Measurements from ENCODE around the gene CIRBP.

Gene CIRBP

GRCh38 chr19:1290196-1290702 is 21.1 kb downstream of the CIRBP start:
- no peak for TF ChIP-seq RAD21 (IDR thresholded peaks at IDR 0.05; ENCODE audit: low read depth)
- no peak for TF ChIP-seq TEAD4 (IDR thresholded peaks at IDR 0.05)
- TF ChIP-seq YY1 (IDR thresholded peaks at IDR 0.05; ENCODE audit: low read depth): no peak
- no peak for TF ChIP-seq MAX (IDR thresholded peaks at IDR 0.05)
- TF ChIP-seq CREB1 (IDR thresholded peaks at IDR 0.05; ENCODE audit: low read depth): no peak
- no peak for TF ChIP-seq FOXM1 (IDR thresholded peaks at IDR 0.05; ENCODE audit: borderline replicate concordance, low read depth)
- TF ChIP-seq, protein P1, sequence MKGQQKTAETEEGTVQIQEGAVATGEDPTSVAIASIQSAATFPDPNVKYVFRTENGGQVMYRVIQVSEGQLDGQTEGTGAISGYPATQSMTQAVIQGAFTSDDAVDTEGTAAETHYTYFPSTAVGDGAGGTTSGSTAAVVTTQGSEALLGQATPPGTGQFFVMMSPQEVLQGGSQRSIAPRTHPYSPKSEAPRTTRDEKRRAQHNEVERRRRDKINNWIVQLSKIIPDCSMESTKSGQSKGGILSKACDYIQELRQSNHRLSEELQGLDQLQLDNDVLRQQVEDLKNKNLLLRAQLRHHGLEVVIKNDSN (IDR thresholded peaks at IDR 0.05): no peak
- TF ChIP-seq REST (IDR thresholded peaks at IDR 0.05; ENCODE audit: low read depth): no peak
- no peak for TF ChIP-seq CEBPB (IDR thresholded peaks at IDR 0.05)
- no peak for TF ChIP-seq ZBTB7A (IDR thresholded peaks at IDR 0.05; ENCODE audit: low read depth)
- TF ChIP-seq EP300 (IDR thresholded peaks at IDR 0.05; ENCODE audit: borderline replicate concordance): no peak
- TF ChIP-seq TCF12 (IDR thresholded peaks at IDR 0.05; ENCODE audit: low read depth): no peak
- no peak for TF ChIP-seq EGR1 (IDR thresholded peaks at IDR 0.05)
- no peak for TF ChIP-seq NFIC (IDR thresholded peaks at IDR 0.05)
- TF ChIP-seq TAF1 (IDR thresholded peaks at IDR 0.05; ENCODE audit: low read depth): no peak

- no peak for TF ChIP-seq TAF1 (IDR thresholded peaks at IDR 0.05; ENCODE audit: low read depth)
- TF ChIP-seq NFIC (IDR thresholded peaks at IDR 0.05): no peak
- TF ChIP-seq REST (IDR thresholded peaks at IDR 0.05; ENCODE audit: low read depth): no peak
- TF ChIP-seq, protein P1 (IDR thresholded peaks at IDR 0.05): no peak
- TF ChIP-seq EGR1 (IDR thresholded peaks at IDR 0.05): no peak
- TF ChIP-seq MAX (IDR thresholded peaks at IDR 0.05): no peak
- no peak for TF ChIP-seq TEAD4 (IDR thresholded peaks at IDR 0.05)
- TF ChIP-seq CREB1 (IDR thresholded peaks at IDR 0.05; ENCODE audit: low read depth): no peak
- TF ChIP-seq FOXM1 (IDR thresholded peaks at IDR 0.05; ENCODE audit: borderline replicate concordance, low read depth): no peak
- TF ChIP-seq TCF12 (IDR thresholded peaks at IDR 0.05; ENCODE audit: low read depth): no peak
- TF ChIP-seq YY1 (IDR thresholded peaks at IDR 0.05; ENCODE audit: low read depth): no peak
Observed at GRCh38 chr19:1290703-1291651, 21.8 kb downstream of the CIRBP start.

DNA sequence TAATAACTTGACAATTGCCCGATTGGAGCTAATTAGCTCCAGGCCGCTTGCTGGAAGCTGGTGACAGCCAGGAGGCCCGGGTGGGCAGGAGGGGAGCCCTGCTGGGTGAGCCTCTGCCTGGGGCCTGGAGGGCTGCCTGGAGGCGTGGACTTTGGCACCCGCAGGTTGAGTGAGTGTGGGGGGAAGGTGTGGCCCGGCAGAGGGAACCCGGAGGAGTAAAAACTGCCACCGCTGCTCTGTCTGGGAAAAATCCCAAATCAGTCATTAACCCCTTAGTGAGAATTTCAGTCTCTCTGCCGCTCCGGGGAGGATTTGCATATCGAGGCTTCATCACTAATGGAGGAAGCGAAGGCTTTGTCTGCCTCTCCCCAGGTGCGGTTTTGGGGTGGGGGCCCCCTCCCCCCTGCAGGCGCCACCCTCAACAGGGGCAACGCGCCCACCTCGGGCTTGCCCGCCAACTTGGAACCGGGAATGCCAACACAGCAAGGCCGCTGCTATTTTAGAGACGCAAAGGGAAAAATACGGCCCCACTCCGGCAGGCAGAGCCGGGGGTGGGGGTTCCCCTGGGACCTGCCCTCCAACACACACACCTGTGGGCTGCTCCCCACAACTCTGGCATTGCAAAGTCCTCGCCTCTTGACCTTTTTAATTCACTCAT is 22.8 kb downstream of the CIRBP start:
- TF ChIP-seq EGR1 (IDR thresholded peaks at IDR 0.05): no peak
- no peak for TF ChIP-seq NFIC (IDR thresholded peaks at IDR 0.05)
- no peak for TF ChIP-seq CREB1 (IDR thresholded peaks at IDR 0.05; ENCODE audit: low read depth)
- no peak for TF ChIP-seq FOXM1 (IDR thresholded peaks at IDR 0.05; ENCODE audit: borderline replicate concordance, low read depth)
- TF ChIP-seq RAD21 (IDR thresholded peaks at IDR 0.05; ENCODE audit: low read depth): no peak
- no peak for TF ChIP-seq TEAD4 (IDR thresholded peaks at IDR 0.05)

DNA sequence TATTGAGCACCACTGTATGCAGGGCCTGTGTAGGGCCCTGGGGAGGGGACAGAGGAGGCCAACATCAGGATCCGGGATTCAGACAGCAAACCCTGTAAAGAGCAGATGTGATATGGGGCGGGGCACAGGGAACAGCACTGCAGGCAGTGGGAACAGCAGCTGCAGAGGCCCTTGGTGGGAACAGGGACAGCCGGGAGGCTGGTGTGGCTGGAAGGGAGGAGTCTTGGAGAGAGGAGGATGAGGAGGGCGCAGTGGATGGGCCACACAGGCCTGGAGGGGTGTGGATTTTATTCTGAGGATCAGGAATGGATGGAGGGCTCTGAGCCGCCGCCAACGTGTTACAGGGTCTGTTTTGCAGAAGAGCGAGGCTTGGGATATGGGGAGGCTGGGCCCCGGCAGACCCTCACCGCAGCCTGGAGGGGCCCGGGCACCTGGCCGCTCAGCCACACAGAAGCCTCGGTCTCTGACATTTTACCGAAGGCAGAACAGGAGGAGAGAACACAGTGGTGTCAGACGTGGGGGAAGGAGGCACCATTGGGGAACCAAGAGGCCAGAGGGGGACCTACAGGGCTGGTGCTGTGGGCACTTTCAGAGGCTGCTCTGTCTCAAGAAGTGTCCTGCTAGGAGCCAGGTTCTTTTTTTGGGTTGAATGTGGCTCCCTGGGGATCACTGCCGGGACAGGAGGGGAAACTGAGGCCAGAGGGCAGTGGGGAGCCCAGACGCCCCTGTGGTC is 23.5 kb downstream of the CIRBP start:
- no peak for TF ChIP-seq ZBTB7A (IDR thresholded peaks at IDR 0.05; ENCODE audit: low read depth)
- no peak for TF ChIP-seq NFIC (IDR thresholded peaks at IDR 0.05)
- TF ChIP-seq YY1 (IDR thresholded peaks at IDR 0.05; ENCODE audit: low read depth): no peak
- TF ChIP-seq TEAD4 (IDR thresholded peaks at IDR 0.05): no peak
- no peak for TF ChIP-seq CEBPB (IDR thresholded peaks at IDR 0.05)
- no peak for TF ChIP-seq EP300 (IDR thresholded peaks at IDR 0.05; ENCODE audit: borderline replicate concordance)

Data from Ishikawa (cell line).